GM06990 (cell line): Measurements from ENCODE around the gene GPX4.

ENCODE experiments used
- DNase-seq: peaks from one replicate; pipeline ENCODE4 v3.0.0-alpha.2; 2011; ENCODE audit not compliant: insufficient read length; ENCODE audit errors: extremely low read depth
- H3K27me3 ChIP-seq: replicated peaks from 2 replicates; pipeline ENCODE4 v1.6.0; 2011; ENCODE audit warnings: low read length; ENCODE audit not compliant: control insufficient read depth, insufficient read depth
- H3K36me3 ChIP-seq: 2 replicates; pipeline ENCODE4 v1.5.1; 2011; ENCODE audit warnings: low read length; ENCODE audit not compliant: control insufficient read depth, insufficient read depth
- H3K4me3 ChIP-seq: replicated peaks from 2 replicates; pipeline ENCODE4 v1.5.1; 2011; ENCODE audit warnings: low read depth, mild to moderate bottlenecking, control low read depth, low read length
- TF ChIP-seq, protein P1 (sequence below): IDR thresholded peaks from 2 replicates; pipeline ENCODE4 v1.5.1; 2011; ENCODE audit warnings: low read length, control low read depth, mild to moderate bottlenecking, inconsistent platforms; ENCODE audit not compliant: insufficient read depth, poor library complexity, severe bottlenecking

GPX4 gene

GRCh38 chr19:1076951-1077350 lies 26.8 kb upstream of the GPX4 start:
- DNase-seq, result peak; percentile 87
- TF ChIP-seq, protein P1, sequence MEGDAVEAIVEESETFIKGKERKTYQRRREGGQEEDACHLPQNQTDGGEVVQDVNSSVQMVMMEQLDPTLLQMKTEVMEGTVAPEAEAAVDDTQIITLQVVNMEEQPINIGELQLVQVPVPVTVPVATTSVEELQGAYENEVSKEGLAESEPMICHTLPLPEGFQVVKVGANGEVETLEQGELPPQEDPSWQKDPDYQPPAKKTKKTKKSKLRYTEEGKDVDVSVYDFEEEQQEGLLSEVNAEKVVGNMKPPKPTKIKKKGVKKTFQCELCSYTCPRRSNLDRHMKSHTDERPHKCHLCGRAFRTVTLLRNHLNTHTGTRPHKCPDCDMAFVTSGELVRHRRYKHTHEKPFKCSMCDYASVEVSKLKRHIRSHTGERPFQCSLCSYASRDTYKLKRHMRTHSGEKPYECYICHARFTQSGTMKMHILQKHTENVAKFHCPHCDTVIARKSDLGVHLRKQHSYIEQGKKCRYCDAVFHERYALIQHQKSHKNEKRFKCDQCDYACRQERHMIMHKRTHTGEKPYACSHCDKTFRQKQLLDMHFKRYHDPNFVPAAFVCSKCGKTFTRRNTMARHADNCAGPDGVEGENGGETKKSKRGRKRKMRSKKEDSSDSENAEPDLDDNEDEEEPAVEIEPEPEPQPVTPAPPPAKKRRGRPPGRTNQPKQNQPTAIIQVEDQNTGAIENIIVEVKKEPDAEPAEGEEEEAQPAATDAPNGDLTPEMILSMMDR, result no peak
- peak overlapping the region; percentile 10; the same call in 1 of the 2 replicates for H3K4me3 ChIP-seq
- peaks cover 50% of the 10 kb centered on the region for H3K36me3 ChIP-seq
- H3K27me3 ChIP-seq, result no peaks in the 10 kb centered on the region

- peaks cover 56% of the 10 kb centered on the region for H3K36me3 ChIP-seq
- no peak overlapping the region for H3K4me3 ChIP-seq
- TF ChIP-seq, protein P1, result no peak
- H3K27me3 ChIP-seq, result no peaks in the 10 kb centered on the region
- no peak for DNase-seq
Measured at GRCh38 chr19:1079566-1080111, 24.2 kb upstream of the GPX4 start.

DNA sequence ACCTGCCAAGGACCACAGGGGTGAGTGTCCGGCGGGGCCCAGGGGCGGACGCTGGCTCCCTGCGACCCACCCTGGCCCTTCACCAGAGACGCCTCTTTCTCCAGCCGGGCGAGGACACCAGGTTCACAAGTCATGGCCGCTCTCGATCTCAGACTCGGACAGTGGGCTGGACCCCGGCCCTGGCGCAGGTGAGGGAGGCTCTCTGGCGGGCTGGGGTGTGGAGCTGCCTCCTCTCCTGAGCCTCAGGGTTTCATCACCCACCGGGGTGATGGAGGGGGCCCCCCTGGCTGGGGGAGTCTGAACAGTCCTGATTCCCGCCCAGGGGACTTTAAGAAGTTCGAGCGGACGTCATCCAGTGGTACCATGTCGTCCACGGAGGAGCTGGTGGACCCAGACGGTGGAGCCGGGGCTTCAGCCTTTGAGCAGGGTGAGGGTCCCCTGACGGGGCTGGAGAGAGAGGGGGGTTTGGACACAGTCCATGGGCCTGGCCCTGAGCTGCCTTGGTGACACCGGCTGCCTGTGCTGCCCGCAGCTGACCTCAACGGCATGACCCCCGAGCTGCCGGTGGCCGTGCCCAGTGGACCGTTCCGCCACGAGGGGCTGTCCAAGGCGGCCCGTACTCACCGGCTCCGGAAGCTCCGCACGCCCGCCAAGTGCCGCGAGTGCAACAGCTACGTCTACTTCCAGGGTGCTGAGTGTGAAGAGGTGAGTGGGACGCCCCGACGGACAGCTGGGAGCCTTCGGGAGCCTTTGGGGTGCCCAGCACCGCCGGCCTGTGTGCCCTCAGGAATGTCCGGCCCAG lies 23.2 kb upstream of the GPX4 start:
- no peak for DNase-seq
- H3K4me3 ChIP-seq, result no peak overlapping the region
- TF ChIP-seq, protein P1, result no peak
- H3K36me3 ChIP-seq, result peaks cover 59% of the 10 kb centered on the region
- H3K27me3 ChIP-seq, result no peaks in the 10 kb centered on the region

DNA sequence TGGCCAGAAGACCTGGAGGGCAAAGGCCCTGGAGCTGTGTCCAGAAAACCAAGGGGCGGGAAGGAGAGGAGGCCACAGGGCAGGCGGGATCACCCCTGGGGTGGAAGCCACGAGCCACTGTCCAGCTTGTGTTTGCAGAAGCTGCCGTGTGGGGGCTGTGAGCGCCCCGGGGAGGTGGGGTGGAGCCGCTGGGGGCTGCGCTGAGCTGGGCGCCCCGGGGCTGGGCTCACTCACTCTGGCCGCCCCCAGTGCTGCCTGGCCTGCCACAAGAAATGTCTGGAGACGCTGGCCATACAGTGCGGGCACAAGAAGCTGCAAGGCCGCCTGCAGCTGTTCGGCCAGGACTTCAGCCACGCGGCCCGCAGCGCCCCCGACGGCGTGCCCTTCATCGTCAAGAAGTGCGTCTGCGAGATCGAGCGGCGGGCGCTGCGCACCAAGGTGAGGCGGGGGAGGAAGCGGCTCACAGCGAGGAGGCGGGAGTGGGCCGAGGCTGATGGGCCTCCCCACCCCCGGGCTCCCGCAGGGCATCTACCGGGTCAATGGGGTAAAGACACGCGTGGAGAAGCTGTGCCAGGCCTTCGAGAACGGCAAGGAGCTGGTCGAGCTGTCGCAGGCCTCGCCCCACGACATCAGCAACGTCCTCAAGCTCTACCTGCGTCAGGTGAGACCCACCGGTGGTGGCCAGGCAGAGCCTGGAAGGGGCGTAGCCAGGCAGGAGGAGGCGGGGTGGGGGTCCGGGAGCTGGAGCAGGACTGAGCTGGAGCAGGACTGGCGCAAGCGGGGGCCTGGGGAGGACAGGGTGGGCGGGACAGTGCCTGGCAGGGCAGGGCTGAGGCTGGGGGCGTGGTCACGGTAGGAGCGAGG lies 22.3 kb upstream of the GPX4 start:
- TF ChIP-seq, protein P1, result no peak
- peaks cover 60% of the 10 kb centered on the region for H3K36me3 ChIP-seq
- no peak overlapping the region for H3K4me3 ChIP-seq
- no peaks in the 10 kb centered on the region for H3K27me3 ChIP-seq
- DNase-seq, result no peak

- H3K27me3 ChIP-seq, result no peaks in the 10 kb centered on the region
- TF ChIP-seq, protein P1, result no peak
- H3K36me3 ChIP-seq, result peaks cover 65% of the 10 kb centered on the region
- DNase-seq, result peak; percentile 85
- no peak overlapping the region for H3K4me3 ChIP-seq
Measured at GRCh38 chr19:1082165-1082927, 21.4 kb upstream of the GPX4 start.
